Colonic mucosa (tissue), 4 donors: ENCODE results near the gene RAB10. TPM values are rescaled to one million over a fixed set of nuclear protein-coding genes. Genes with fewer than 3 reads are reported as not detected.
A peak's percentile ranks its signal among the peaks of the same experiment; 100 is the strongest.

ENCODE experiments used
- DNase-seq: peaks from one replicate; pipeline ENCODE4 v3.0.0-alpha.2; 2020
- H3K27ac ChIP-seq: fragments of 200-600 bp; one replicate; pipeline ENCODE4 v1.8.0; 2021
- H3K27me3 ChIP-seq: fragments of 200-600 bp; one replicate; pipeline ENCODE4 v1.8.0; 2021
- H3K36me3 ChIP-seq: fragments of 200-600 bp; one replicate; pipeline ENCODE4 v1.8.0; 2021
- H3K4me1 ChIP-seq: fragments of 200-600 bp; one replicate; pipeline ENCODE4 v1.8.0; 2021; ENCODE audit warnings: mild to moderate bottlenecking
- H3K4me3 ChIP-seq: fragments of 200-600 bp; one replicate; pipeline ENCODE4 v1.8.0; 2021
- H3K9ac ChIP-seq, 2 donors: one replicate each; pipeline ENCODE4 v1.7.0; 2013; ENCODE audit warnings: control low read depth in 2 of 2, low read depth in 2 of 2, low read length in 2 of 2
- H3K9me3 ChIP-seq: fragments of 200-600 bp; one replicate; pipeline ENCODE4 v1.8.0; 2021
- intact Hi-C: fragments of 100-400 bp; cut with DNase I; formaldehyde crosslinking; loops from one replicate; pipeline ENCODE4 v1.14.1; 2022
- total RNA-seq, 2 donors: library from RNA; stranded (reverse); fragmentation: NEBNext Ultra II Directional in 1 of 2; extraction: Animal tissue kit (Norgen Biotek cat#: 25700) in 1 of 2; gene quantifications; one replicate each; pipeline ENCODE4 v1.2.1, GENCODE V29; 2021
- TF ChIP-seq, protein P1 (sequence below): fragments of 200-600 bp; IDR thresholded peaks from one replicate; pipeline ENCODE4 v1.8.0; 2022; ENCODE audit warnings: antibody characterized with exemption, mild to moderate bottlenecking
- donor health status: healthy.
- donor health status: DM: no; HTN: no; CAD: no.
- donor health status: DM: no; HTN: no; CAD: no.

Gene RAB10
- total RNA-seq, 2 donors from 2014 or later: 195 to 206 TPM

DNA sequence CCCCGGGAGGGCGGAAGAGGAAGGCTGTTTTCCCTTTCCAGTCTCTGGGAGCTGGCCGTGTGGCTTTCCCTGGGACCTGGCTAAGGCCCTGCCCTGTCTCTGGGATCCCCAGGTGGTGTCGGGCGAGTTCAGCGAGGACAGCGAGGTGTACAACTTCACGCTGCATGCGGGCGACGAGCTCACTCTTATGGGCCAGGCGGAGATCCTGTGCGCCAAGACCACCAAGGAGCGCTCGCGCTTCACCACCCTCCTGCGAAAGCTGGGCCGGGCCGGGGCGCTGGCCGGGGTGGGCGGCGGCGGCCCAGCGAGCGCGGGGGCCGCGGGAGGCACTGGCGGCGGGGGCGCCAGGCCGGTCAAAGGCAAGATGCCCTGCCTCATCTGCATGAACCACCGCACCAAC lies 150.2 kb downstream of the RAB10 start:
- Histone ChIP-seq H3K27ac (no peak overlapping the region), H3K36me3 (no peaks in the 10 kb centered on the region), H3K27me3 (peaks cover 4% of the 10 kb centered on the region), H3K4me3 (peak overlapping the region; percentile 51), H3K9ac (peak overlapping the region; percentile 2 to 69), H3K9me3 (no peaks in the 10 kb centered on the region), H3K4me1 (no peaks in the 10 kb centered on the region)
- DNase-seq: no peak
- intact Hi-C loops: no loop called here
- TF ChIP-seq, protein P1, sequence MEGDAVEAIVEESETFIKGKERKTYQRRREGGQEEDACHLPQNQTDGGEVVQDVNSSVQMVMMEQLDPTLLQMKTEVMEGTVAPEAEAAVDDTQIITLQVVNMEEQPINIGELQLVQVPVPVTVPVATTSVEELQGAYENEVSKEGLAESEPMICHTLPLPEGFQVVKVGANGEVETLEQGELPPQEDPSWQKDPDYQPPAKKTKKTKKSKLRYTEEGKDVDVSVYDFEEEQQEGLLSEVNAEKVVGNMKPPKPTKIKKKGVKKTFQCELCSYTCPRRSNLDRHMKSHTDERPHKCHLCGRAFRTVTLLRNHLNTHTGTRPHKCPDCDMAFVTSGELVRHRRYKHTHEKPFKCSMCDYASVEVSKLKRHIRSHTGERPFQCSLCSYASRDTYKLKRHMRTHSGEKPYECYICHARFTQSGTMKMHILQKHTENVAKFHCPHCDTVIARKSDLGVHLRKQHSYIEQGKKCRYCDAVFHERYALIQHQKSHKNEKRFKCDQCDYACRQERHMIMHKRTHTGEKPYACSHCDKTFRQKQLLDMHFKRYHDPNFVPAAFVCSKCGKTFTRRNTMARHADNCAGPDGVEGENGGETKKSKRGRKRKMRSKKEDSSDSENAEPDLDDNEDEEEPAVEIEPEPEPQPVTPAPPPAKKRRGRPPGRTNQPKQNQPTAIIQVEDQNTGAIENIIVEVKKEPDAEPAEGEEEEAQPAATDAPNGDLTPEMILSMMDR: no peak

DNA sequence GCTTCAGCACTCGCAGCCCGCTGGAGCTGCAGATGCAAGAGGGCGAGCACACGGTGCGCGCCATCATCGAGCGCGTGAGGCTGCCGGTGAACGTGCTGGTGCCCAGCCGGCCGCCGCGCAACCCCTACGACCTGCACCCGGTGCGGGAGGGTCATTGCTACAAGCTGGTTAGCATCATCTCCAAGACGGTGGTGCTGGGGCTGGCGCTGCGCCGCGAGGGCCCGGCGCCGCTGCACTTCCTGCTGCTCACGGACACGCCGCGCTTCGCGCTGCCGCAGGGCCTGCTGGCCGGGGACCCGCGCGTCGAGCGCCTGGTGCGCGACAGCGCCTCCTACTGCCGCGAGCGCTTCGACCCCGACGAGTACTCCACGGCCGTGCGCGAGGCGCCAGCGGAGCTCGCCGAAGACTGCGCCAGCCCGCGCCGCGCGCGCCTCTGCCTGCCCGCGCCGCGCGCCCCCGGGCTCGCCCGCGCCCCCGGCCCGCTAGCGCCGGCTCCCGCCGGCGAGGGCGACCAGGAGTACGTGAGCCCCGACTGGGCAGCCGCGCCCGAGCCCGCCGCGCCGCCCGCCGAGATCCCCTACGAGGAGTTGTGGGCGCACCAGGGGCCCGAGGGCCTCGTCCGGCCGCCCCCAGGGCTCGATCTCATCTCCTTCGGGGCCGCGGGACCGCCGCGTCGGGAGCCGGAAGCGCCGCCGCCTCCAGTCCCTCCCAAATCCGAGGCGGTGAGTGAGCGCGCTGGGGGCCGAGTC lies 150.8 kb downstream of the RAB10 start:
- intact Hi-C loops: no loop called here
- peak; percentile 87 for DNase-seq
- Histone ChIP-seq H3K4me1 (no peaks in the 10 kb centered on the region), H3K27ac (no peak overlapping the region), H3K4me3 (peak overlapping the region; percentile 51), H3K9ac (peak overlapping the region; percentile 65 to 70), H3K9me3 (no peaks in the 10 kb centered on the region), H3K36me3 (no peaks in the 10 kb centered on the region), H3K27me3 (no peaks in the 10 kb centered on the region)
- TF ChIP-seq, protein P1: peak; percentile 46

GRCh38 chr2:26185304-26185928 lies 151.5 kb downstream of the RAB10 start:
- intact Hi-C loops: no loop called here
- TF ChIP-seq, protein P1: no peak
- Histone ChIP-seq H3K9ac (peak overlapping the region; percentile 65 to 70), H3K36me3 (no peaks in the 10 kb centered on the region), H3K4me3 (peak overlapping the region; percentile 51), H3K9me3 (no peaks in the 10 kb centered on the region), H3K27me3 (no peaks in the 10 kb centered on the region), H3K27ac (no peak overlapping the region), H3K4me1 (no peaks in the 10 kb centered on the region)
- no peak for DNase-seq

DNA sequence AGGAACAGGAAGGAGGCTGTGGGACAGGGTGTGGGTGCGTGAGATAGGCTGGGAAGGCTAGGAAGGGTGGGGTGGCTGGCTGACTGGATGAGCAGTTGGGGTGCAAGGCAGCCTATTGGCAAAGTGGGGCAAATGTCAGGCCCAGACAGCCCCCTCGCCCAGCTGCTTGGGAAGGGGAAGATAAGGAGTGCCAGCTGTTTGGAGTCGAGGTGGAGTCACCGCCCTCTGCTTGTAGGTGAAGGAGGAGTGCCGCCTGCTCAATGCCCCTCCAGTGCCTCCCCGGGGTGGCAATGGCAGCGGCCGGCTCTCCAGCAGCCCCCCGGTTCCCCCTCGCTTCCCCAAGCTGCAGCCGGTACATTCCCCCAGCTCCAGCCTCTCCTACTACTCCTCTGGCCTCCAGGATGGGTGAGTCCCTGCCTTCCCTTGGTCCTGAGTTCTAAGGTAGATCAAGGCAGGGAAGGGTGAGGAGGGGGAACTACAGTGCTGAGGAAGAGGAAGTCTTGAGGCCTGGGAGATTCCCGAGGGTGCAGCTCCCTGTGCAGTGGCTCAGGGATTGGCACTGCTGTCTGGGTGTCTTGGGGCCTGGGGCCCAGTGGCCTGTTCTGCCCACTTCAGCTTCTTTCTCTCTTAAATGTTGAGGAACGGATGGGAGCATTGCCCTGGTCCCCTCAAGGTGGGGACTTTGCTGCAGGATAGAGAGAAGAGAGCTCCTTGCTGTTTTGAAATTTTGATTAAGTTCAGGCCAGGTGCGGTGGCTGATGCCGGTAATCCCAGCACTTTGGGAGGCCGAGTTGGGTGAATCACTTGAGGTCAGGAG lies 152.3 kb downstream of the RAB10 start:
- H3K4me3 ChIP-seq: no peak overlapping the region
- no peak for DNase-seq

More for the DNA sequence above, 152.3 kb downstream of the RAB10 start:
- Histone ChIP-seq H3K4me1 (no peaks in the 10 kb centered on the region), H3K27ac (no peak overlapping the region), H3K9me3 (no peaks in the 10 kb centered on the region), H3K9ac (no peak overlapping the region), H3K36me3 (no peaks in the 10 kb centered on the region), H3K27me3 (no peaks in the 10 kb centered on the region)
- intact Hi-C loops: no loop called here
- TF ChIP-seq, protein P1: no peak

Other genes with a start within 250 kb of the RAB10 start
- gene ASXL2, start 155.6 kb upstream of the RAB10 start, total RNA-seq: 10 to 100 TPM; 28.6 to 32.7 TPM
- gene KIF3C, start 51.6 kb upstream of the RAB10 start, total RNA-seq: 1 to 10 TPM; 4.0 to 4.2 TPM
- gene GAREM2, start 139.0 kb downstream of the RAB10 start, total RNA-seq: 1 to 10 TPM; 2.4 to 3.9 TPM
- 100 to 1,000 TPM; 226 to 266 TPM for gene HADHA, start 210.5 kb downstream of the RAB10 start, total RNA-seq
- gene HADHB, start 210.9 kb downstream of the RAB10 start, total RNA-seq: 100 to 1,000 TPM; 105 to 160 TPM